ENCODE results near the gene PROSER2.

DNA sequence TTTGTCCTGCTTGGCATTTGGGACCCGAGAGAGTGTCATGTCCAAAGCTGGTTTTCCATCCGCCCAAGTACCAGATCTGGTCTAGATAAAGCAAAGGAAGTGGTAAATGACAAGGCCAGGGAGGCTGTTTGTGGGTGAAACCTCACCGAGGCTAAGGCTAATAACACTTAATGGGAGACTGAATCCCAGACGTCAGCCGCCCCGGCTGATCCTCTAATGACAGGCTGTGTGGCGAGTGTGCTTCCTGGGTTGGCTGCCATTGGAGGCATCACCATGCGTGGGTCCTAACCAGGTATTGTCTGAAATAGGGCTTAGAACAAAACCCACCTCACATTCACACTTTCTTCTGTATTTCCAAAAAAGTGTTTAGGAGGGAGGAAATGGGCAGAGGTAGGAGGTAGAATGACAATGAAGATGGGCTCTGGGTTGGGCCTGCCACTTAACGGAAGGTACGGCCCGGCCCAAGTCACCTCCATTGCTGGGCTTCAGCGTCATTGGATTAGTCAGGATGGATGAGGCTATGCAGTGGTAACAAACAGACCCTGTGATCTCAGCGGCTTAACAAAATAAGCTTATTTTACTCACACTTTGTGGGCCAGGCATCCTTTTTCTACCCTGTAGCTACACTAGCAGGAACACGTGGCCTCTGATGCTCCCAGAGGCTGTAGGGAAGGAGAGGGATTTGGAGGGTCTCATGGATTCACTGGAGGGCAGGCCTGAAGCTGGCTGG is 59.7 kb downstream of the PROSER2 start:
- TF ChIP-seq, protein P1, sequence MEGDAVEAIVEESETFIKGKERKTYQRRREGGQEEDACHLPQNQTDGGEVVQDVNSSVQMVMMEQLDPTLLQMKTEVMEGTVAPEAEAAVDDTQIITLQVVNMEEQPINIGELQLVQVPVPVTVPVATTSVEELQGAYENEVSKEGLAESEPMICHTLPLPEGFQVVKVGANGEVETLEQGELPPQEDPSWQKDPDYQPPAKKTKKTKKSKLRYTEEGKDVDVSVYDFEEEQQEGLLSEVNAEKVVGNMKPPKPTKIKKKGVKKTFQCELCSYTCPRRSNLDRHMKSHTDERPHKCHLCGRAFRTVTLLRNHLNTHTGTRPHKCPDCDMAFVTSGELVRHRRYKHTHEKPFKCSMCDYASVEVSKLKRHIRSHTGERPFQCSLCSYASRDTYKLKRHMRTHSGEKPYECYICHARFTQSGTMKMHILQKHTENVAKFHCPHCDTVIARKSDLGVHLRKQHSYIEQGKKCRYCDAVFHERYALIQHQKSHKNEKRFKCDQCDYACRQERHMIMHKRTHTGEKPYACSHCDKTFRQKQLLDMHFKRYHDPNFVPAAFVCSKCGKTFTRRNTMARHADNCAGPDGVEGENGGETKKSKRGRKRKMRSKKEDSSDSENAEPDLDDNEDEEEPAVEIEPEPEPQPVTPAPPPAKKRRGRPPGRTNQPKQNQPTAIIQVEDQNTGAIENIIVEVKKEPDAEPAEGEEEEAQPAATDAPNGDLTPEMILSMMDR (IDR thresholded peaks at IDR 0.05 in 8 of 11, conservative IDR thresholded peaks at IDR 0.05 in 3 of 11) = no peak
- TF ChIP-seq POLR2AphosphoS5 (IDR thresholded peaks at IDR 0.05) = no peak
- TF ChIP-seq POLR2A (IDR thresholded peaks at IDR 0.05) = no peak

All from spleen (tissue), 7 donors.